HG02885 (cell line): ENCODE measurements around the gene SEC61A2.
"Not testable (repeated sequence)": the region's sequence is repeated elsewhere in the genome, so short reads cannot be mapped to it uniquely, and the experiment has no call there.

Experiments
- ATAC-seq: cut with Tn5 transposase; IDR thresholded peaks from one replicate; pipeline ENCODE4 v1.9.1; 2021; ENCODE audit warnings: mild to moderate bottlenecking; ENCODE audit not compliant: unreplicated experiment, poor library complexity

Gene SEC61A2

DNA sequence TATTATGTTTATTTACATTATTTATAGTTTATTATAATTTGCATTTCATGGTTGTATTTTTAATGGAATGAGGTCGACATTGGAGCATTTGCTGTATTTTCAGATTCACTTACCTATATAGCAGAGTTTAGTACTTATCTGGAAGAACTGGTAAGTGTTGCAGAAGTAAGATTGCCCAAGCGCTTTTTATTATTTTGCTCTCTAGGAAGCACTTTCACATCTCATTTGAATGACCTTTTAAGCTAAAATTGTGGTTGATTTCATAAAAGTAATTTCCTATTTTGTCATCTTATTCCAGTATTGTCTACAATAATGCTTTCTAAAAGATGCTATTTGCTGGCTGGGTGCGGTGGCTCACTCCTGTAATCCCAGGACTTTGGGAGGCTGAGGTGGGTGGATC is 28.6 kb downstream of the SEC61A2 start:
- no peak for ATAC-seq

DNA sequence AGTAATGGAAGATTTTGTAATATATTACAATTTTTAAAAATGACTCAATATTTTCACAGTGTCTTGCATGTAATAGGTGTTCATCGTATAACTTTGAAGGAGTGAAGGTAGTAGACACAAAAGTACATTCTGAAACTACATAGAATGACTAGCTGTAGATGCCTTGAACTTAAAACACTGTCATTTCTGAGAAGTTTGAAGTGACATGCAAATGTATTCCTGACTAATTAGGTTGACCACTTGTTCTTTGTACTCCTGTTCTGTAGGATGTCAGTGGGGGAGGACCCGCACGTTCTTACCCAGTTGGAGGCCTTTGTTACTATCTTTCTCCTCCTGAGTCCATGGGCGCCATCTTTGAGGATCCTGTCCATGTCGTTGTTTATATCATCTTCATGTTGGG is 31.2 kb downstream of the SEC61A2 start:
- no peak for ATAC-seq

- ATAC-seq: no peak
Measured at GRCh38 chr10:12162927-12163326, 33.5 kb downstream of the SEC61A2 start.

DNA sequence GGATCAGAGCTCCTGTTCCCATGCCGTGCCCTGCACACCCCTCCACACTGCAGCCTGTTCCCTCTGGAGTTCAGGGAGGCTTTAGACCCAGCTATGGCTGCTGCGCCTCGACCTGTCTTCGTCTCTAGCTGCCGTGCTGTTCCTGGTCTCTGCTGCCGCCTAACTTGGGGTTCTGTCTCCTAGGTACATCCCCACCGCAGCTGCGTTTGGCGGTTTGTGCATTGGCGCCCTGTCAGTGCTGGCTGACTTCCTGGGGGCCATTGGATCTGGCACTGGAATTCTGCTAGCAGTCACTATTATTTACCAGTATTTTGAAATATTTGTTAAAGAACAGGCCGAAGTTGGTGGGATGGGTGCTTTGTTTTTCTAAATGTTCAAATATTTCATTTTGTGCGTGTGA is 34.6 kb downstream of the SEC61A2 start:
- no peak for ATAC-seq

DNA sequence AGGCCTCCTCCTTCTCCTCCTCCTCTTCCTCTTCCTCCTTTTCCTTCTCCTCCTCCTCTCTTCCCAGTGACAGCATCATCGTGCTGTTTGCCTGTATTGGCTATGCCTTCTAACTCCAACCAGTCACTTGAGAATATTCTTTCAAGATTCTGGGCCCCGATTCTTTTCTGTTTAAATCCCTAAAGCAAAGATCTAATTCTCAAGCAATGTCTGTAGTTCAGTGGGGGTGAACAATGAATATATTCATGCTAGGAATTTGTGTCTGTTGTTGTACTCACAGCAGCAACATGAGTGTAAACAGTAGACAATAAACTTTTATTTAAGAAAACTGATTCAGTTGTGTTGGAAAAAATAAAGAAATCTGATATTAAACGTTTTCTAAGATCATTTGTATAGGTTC is 35.6 kb downstream of the SEC61A2 start:
- ATAC-seq: no peak

DNA sequence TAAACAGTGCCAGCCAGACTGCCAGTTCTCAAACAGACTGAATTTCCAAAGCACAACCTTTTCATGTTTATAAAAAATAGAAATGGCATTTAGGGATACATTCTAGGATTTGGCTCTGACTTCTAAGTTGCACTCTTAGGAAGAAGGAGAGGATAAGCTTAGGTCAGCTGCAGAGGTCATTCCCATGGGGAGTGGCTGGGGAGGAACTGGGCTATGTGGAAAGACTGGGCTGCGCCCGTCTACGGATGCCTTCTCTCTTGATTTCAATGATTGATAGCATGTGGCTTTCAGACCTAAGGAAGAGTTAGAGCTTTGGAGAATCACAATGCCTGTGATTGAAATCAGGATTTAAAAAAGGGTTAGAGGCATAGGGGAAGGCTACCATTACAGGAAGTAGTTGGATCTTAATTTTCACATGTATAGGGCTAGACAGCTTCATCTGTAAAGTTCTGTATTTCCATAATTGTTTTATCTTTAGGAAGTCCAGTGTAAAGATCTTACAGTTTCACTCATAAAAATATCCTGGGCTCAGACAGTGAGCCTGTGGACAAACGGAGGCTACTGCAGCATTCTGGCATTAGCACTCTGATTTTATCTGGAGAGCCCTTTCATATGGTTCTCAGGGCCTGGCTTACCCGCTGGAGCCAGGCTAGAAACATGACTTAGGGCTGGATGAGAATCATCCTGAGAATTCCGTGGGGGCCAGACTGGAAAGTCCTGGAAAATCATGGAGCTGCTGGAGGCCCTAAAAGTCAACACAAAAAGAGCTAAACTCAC is 36.7 kb downstream of the SEC61A2 start:
- ATAC-seq: no peak

DNA sequence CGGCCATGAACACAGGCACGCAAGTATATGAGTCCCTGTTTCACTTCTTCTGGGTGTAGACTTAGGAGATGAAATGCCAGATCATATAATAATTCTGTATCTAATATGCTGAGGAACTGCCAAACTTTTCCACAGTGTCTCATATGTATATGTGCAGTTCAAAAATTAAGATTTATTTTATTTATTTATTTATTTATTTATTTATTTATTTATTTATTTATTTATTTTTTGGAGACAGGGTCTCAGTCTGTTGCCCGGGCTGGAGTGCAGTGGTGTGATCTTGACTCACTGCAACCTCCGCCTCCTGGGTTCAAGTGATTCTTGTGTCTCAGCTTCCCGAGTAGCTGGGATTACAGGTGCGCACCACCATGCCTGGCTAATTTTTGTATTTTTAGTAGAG is 42.0 kb downstream of the SEC61A2 start:
- not testable (repeated sequence) for ATAC-seq

- no peak for ATAC-seq
Measured at GRCh38 chr10:12177642-12178041, 48.2 kb downstream of the SEC61A2 start.

GRCh38 chr10:12179606-12180170 is 50.2 kb downstream of the SEC61A2 start:
- ATAC-seq: no peak

- no peak for ATAC-seq
Measured at GRCh38 chr10:12180221-12180974, 50.9 kb downstream of the SEC61A2 start.

- ATAC-seq: no peak
Measured at GRCh38 chr10:12181065-12181775, 51.7 kb downstream of the SEC61A2 start.

DNA sequence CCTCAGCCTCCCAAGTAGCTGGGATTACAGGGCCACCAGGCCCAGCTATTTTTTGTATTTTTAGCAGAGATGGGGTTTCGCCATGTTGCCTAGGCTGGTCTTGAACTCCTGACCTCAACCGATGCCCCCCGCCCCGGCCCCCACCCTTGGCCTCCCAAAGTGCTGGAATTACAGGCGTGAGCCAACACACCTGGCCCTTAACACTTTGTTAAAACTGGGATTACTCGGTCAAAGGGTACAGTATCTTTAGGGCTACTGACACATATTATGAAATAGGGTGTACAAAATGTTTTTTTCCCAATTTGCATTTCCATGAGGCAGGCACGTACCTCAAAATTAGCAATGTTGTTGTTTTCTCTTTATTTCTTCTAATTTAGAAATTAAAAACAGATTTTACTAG is 54.7 kb downstream of the SEC61A2 start:
- no peak for ATAC-seq

- ATAC-seq: no peak
Measured at GRCh38 chr10:12186323-12186722, 56.8 kb downstream of the SEC61A2 start.

DNA sequence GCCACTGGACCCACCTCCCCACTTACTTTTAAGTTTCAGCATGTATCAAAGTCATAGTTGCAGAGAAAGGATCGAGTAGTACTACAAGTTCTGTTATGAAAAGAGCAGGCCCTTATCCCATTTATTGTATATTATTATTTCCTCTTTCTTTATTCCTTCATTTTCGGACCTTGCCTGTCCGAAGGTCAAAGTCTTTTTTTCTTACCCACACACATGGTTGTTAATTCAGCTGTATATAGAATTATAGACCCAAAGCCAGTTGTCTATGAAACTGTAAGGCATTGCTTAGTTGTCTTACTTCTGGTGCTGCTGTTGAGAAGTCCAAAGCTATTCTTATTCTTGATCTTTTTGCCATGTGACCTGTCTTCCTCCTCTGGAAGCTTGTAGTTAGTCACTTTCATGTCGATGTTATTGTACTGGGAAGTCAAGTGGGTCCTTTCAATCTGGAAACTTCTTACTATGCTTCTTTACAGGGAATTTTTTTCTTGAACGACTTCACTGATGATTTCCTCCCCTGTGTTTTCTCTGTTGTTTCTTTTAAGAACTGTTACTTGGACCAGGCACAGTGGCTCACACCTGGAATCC is 57.9 kb downstream of the SEC61A2 start:
- ATAC-seq: no peak

DNA sequence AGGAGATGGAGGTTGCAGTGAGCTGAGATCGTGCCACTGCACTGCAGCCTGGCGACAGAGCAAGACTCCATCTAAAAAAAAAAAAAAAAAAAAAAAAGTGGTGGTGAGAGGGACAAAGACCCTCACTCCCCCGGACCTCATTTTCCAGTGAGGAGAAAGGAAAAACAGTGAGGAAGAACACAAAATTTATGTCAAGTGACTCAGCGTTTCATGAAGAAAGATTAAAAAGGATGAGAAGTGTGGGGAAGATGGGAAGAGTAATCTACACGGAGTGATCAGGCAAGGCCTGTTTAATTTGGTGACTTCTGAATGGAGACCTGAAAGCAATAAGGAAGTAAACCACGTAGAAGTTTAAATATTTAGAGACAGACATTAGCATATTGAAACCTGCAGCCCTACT is 59.2 kb downstream of the SEC61A2 start:
- no peak for ATAC-seq

GRCh38 chr10:12189426-12189825 is 59.9 kb downstream of the SEC61A2 start:
- ATAC-seq: no peak

DNA sequence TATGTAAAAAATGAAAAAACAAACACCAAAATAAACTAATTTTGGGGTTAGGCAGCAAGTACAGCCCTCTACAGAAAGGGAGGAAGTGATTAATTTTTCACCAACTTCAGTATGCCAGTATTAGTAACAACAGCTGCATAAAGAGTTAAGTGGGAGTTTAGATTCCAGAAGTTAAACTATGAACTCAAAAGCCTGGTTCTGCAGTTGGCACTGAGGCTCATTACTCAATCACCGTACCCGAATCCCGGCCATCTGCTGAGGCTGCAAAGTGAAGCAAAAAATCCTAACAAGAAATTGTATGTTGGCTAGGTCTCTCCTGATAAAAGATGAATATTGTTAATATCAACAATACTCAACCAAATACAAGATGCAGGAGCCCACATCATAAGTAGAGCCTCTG is 62.2 kb downstream of the SEC61A2 start:
- no peak for ATAC-seq

DNA sequence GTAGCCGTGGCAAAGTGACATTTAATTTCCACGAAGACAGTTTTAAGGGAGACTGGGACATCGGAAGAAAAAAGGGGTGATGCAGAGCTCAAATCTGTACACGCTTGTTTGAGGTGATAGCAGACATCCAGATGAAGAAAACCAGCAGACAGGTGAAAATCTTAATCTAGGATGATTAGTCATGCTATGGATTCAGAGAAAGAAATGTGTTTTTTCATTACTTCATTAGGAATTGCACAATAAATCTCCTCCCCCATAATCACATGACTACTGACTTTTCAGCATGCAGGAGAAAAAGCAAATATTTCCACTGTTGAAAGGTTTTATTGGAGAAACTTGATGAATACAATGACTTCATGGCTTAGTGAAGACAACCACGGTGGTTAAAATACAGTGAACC is 63.7 kb downstream of the SEC61A2 start:
- no peak for ATAC-seq

GRCh38 chr10:12194752-12195271 is 65.3 kb downstream of the SEC61A2 start:
- ATAC-seq: no peak

DNA sequence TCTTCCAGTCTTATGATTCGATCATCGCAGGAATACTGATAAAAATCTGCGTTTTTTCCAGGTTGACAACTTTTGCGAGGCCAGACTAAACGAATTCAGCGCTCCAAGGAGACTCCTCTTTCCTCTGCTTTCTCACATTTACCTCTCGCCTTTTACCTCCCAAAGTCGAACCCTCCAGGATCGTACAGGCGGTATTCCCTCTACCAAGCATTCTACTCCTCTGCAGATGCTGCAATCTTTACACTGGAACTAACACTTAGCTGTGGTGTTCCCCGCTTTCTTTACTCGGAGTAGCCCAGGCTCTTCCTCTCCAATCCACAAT is 65.8 kb downstream of the SEC61A2 start:
- ATAC-seq: peak; percentile 13
